Measurements from ENCODE around the gene MTHFD1.

GRCh38 chr14:64416348-64416932 lies 28.3 kb downstream of the MTHFD1 start:
- no peak for TF ChIP-seq POLR2AphosphoS5 (IDR thresholded peaks at IDR 0.05; ENCODE audit: low read depth, low read length)
- TF ChIP-seq POLR2A (IDR thresholded peaks at IDR 0.05; ENCODE audit: low read depth, low read length), result no peak
- TF ChIP-seq TAF1 (IDR thresholded peaks at IDR 0.05; ENCODE audit: low read depth, low read length), result no peak
- no peak for TF ChIP-seq PAX5 (IDR thresholded peaks at IDR 0.05; ENCODE audit: insufficient read depth, low read length, severe bottlenecking)
